Type B pancreatic cell (in vitro differentiated cells): Measurements from ENCODE around the gene CRTC3. TPM values are rescaled to one million over a fixed set of nuclear protein-coding genes. Genes with fewer than 3 reads are reported as not detected.

Source experiments
- DNase-seq: peaks from one replicate; pipeline ENCODE4 v3.0.0; 2021; ENCODE audit warnings: mixed read lengths; ENCODE audit not compliant: unreplicated experiment; ENCODE audit errors: extremely low spot score
- H3K27ac Mint-ChIP-seq: 2 replicates; pipeline ENCODE4 v1.8.0; 2021; ENCODE audit warnings: mild to moderate bottlenecking, mixed read lengths
- H3K27me3 Mint-ChIP-seq: 2 replicates; pipeline ENCODE4 v1.8.0; 2021; ENCODE audit warnings: mixed read lengths
- H3K36me3 Mint-ChIP-seq: 2 replicates; pipeline ENCODE4 v1.8.0; 2021; ENCODE audit warnings: mixed read lengths
- H3K4me1 Mint-ChIP-seq: one replicate; pipeline ENCODE4 v1.8.0; 2021; ENCODE audit warnings: mixed read lengths; ENCODE audit not compliant: unreplicated experiment
- H3K4me3 Mint-ChIP-seq: 2 replicates; pipeline ENCODE4 v1.8.0; 2021; ENCODE audit warnings: mild to moderate bottlenecking, mixed read lengths
- H3K9me3 Mint-ChIP-seq: 2 replicates; pipeline ENCODE4 v1.8.0; 2021; ENCODE audit warnings: mixed read lengths
- total RNA-seq: library from RNA; stranded (reverse); gene quantifications from 2 replicates; pipeline ENCODE4 v1.2.1, GENCODE V29; 2021; ENCODE audit warnings: low replicate concordance
- TF ChIP-seq, protein P1 (sequence below): fragments of 200-600 bp; sonication (generic); conservative IDR thresholded peaks from 2 replicates; pipeline ENCODE4 v1.5.0; 2021; ENCODE audit warnings: antibody characterized with exemption, mild to moderate bottlenecking

The CRTC3 gene
- total RNA-seq, 1 donor from 2014 or later: 31.4 TPM

DNA sequence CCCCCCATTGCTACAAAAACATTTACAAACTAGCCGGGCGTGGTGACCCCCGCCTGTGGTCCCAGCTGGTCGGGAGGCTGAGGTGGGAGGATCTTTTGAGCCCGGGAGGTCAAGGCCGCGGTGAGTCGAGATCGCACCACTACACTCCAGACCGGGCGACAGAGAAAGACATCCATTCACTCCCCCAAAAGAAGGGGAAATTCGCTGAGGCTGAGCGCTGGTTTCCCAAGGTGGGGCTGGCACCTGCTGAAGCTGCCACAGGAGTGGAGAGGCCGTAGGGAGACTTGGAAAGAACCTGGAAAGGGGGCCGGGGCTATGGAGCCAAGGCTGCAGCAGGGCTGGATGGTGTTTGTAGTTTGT, 732 bp upstream of the CRTC3 start:
- H3K9me3 Mint-ChIP-seq: no peaks in the 10 kb centered on the region
- H3K4me3 Mint-ChIP-seq: peak overlapping the region; percentile 93
- TF ChIP-seq, protein P1, sequence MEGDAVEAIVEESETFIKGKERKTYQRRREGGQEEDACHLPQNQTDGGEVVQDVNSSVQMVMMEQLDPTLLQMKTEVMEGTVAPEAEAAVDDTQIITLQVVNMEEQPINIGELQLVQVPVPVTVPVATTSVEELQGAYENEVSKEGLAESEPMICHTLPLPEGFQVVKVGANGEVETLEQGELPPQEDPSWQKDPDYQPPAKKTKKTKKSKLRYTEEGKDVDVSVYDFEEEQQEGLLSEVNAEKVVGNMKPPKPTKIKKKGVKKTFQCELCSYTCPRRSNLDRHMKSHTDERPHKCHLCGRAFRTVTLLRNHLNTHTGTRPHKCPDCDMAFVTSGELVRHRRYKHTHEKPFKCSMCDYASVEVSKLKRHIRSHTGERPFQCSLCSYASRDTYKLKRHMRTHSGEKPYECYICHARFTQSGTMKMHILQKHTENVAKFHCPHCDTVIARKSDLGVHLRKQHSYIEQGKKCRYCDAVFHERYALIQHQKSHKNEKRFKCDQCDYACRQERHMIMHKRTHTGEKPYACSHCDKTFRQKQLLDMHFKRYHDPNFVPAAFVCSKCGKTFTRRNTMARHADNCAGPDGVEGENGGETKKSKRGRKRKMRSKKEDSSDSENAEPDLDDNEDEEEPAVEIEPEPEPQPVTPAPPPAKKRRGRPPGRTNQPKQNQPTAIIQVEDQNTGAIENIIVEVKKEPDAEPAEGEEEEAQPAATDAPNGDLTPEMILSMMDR: no peak
- peak overlapping the region; percentile 72 for H3K27ac Mint-ChIP-seq
- H3K36me3 Mint-ChIP-seq: peaks cover 4% of the 10 kb centered on the region
- no peak for DNase-seq
- peaks cover 29% of the 10 kb centered on the region for H3K4me1 Mint-ChIP-seq
- H3K27me3 Mint-ChIP-seq: peaks cover 3% of the 10 kb centered on the region

DNA sequence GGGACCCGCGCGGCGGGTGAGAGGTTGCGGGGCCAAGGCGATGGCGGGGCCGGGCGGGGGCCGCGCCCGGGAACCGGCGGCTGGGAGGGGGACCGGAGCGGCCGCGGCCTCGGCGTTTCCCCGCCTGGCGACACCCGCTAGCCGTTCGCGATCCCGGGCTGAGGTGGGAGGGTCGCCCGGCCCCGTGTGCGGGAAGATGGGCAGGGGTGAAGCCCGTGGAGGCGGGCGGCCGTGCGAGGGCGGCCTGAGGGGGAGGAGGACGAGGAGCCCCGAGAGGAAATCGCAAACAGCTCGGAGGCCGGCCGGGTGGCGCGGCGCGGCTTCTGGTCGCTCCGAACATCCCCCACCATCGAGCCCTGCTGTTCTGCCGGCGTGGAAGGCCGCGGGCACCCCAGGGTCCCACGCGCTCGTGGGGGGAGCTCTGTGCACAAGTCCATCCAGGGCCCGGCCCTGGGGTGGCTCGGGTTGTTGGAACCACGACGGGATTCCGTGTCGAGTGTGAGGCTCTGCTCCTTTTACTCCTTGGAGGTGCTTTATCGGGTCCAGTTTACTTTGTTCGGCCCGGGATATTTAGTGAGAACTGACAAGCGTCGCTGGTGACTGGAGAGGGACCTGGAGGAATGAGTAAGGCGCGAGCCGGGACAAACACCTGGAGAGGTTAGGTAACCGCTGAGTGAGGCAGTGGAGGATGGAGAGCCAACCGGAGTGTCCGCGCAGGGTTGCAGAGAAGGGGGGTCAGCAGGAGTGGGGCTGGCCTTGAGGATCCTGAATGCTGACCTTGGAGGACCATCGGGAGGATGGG, 728 bp downstream of the CRTC3 start:
- H3K9me3 Mint-ChIP-seq: no peaks in the 10 kb centered on the region
- peaks cover 8% of the 10 kb centered on the region for H3K36me3 Mint-ChIP-seq
- peaks cover 37% of the 10 kb centered on the region for H3K4me1 Mint-ChIP-seq
- TF ChIP-seq, protein P1: no peak
- peaks cover 3% of the 10 kb centered on the region for H3K27me3 Mint-ChIP-seq
- DNase-seq: peak; percentile 71
- peak overlapping the region; percentile 95 for H3K4me3 Mint-ChIP-seq
- H3K27ac Mint-ChIP-seq: peak overlapping the region; percentile 81

DNA sequence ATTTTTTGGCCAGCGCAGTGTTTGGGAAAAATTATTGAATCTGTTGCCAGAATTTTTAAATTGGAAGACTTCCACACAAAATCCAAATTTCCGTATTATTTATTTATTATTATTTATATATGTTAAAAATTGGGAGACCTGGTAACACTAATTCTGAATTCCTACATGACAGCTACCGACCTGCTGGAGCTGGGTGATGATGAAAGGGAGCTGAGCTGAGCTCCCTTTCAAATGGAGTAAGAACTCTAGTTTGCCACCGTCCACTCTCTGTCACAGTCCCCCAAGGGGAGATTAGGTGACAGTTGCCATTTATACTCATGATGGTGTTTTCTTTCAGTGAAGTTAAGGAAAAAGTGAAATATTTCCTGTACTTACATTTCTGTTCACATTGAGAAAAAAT, 1.4 kb downstream of the CRTC3 start:
- Mint-ChIP-seq H3K27ac (peak overlapping the region; percentile 81), H3K4me1 (peaks cover 44% of the 10 kb centered on the region), H3K36me3 (peaks cover 9% of the 10 kb centered on the region), H3K27me3 (peaks cover 3% of the 10 kb centered on the region), H3K4me3 (peak overlapping the region; percentile 95), H3K9me3 (no peaks in the 10 kb centered on the region)
- TF ChIP-seq, protein P1: no peak
- DNase-seq: no peak

DNA sequence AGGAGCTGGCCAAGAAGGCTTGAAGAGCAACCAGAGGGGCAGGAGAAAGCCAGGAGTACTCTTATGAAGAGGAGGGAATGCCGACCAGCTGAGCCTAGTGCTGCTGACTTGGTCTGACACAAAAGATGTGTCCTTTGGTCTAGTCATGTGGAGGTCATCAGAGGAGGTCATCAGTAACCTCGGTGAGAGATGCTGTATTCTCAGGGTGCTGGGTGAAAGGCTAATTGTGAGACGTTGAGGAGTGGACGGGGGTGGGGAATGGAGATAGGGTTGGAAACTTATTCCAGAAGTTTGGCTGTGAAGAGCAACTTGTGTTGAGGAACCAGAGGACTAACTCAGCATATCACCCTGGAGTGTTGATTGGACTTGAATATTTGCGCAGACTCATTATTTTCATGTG, 5.5 kb downstream of the CRTC3 start:
- H3K9me3 Mint-ChIP-seq: no peaks in the 10 kb centered on the region
- peak overlapping the region; percentile 41 for H3K27ac Mint-ChIP-seq
- H3K36me3 Mint-ChIP-seq: peaks cover 27% of the 10 kb centered on the region
- peaks cover 3% of the 10 kb centered on the region for H3K27me3 Mint-ChIP-seq
- H3K4me1 Mint-ChIP-seq: peaks cover 60% of the 10 kb centered on the region
- TF ChIP-seq, protein P1: no peak
- H3K4me3 Mint-ChIP-seq: peak overlapping the region; percentile 8
- DNase-seq: no peak

DNA sequence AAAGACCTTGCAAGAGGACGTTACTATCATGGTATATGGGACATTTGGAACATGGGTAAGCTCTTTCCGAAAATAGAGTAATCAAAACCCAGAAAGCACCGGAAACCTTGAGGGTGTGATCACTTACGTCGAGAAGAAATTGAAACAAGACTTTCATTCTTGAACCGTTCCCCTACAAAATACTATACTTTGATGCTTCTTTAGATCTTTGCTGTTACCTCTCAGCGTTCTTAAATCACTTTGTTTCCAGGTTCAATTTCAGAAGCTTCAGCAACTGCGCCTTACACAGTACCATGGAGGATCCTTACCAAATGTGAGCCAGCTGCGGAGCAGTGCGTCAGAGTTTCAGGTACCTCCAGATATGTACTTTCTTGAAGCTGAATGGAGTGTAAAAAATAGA, 10.1 kb downstream of the CRTC3 start:
- Mint-ChIP-seq H3K4me1 (peaks cover 28% of the 10 kb centered on the region), H3K27me3 (no peaks in the 10 kb centered on the region), H3K4me3 (no peak overlapping the region), H3K36me3 (peaks cover 33% of the 10 kb centered on the region), H3K27ac (no peak overlapping the region), H3K9me3 (no peaks in the 10 kb centered on the region)
- TF ChIP-seq, protein P1: no peak
- no peak for DNase-seq
